Stimulated activated CD4-positive, alpha-beta T cell treated with anti-CD3 and anti-CD28 coated beads, Interleukin-4, amount 100 ng/mL, for 48 hours (primary cell): ENCODE measurements around the gene ANO9.
A peak's percentile ranks its signal among the peaks of the same experiment; 100 is the strongest.

Experiments
- DNase-seq, 2 donors: peaks; one replicate each; pipeline ENCODE4 v3.0.0-alpha.2; 2020; ENCODE audit warnings: low read depth in 2 of 2

ANO9 gene

GRCh38 chr11:441418-442274 lies at the start of gene ANO9:
ANO9 (minus strand) TSS chr11:442011; CDS start chr11:441926, 85 bp downstream.
- peak; percentile 42 to 54 for DNase-seq

DNA sequence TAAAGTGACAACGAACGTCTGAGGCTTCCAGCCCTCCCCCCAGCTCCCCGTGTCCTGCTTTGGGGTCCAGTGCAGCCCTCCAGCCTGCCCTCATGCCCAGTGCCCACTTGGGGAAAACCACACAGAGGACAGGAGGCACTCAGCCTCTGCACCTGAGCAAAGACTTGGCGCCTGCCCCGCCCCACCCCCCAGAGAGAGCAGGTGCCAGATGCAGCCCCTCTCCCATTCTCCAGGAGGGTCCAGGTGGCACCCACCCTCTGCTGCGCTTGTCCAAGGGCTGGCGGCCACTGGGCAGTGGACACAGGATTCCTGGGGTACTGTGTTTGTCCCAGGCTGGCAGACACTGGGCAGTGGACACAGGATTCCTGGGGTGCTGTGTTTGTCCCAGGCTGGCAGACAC lies 49.5 kb upstream of the ANO9 start:
- DNase-seq: no peak

GRCh38 chr11:490930-491260 lies 49.1 kb upstream of the ANO9 start:
- DNase-seq: no peak

GRCh38 chr11:490186-490929 lies 48.5 kb upstream of the ANO9 start:
- DNase-seq: no peak

DNA sequence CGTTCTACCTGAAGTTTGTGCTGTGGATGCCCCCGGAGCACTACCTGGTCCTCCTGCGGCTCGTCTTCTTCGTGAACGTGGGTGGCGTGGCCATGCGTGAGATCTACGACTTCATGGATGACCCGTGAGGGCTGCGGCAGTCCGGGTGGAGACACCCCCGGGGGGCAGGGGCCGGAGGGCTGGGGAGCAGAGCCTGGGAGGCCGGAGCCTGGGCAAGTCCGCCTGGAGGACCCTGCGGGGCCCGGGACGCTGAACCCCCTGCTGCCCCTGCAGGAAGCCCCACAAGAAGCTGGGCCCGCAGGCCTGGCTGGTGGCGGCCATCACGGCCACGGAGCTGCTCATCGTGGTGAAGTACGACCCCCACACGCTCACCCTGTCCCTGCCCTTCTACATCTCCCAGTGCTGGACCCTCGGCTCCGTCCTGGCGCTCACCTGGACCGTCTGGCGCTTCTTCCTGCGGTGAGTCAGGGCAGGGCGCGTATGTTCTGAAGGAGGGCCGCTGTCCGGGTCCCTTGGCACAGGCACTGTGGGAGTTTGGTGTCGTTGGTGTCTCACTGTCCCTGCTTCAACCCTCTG lies 47.9 kb upstream of the ANO9 start:
- no peak for DNase-seq

DNA sequence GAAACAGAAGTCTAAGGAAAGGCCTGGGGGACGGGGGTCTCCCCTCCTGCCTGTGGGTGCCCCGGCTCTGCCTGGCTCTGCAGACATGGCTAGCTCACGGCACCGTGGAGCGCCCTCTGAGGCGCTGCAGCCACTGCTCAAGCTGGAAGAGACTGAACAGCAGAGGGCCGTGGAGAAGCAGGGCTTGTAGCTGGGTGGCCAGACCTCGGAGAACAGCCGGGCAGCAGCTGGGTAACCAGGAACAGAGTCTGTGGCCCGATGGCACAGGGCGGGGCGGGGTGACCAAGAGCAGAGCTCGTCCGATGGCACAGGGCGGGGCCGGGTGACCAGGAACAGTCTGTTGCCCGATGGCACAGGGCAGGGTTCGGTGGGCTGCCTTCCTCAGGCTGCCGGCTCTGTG lies 47.2 kb upstream of the ANO9 start:
- DNase-seq: no peak

GRCh38 chr11:488579-488978 lies 46.8 kb upstream of the ANO9 start:
- no peak for DNase-seq

GRCh38 chr11:488062-488461 lies 46.3 kb upstream of the ANO9 start:
- DNase-seq: no peak

- DNase-seq: no peak
Observed at GRCh38 chr11:487571-488021, 45.8 kb upstream of the ANO9 start.

DNA sequence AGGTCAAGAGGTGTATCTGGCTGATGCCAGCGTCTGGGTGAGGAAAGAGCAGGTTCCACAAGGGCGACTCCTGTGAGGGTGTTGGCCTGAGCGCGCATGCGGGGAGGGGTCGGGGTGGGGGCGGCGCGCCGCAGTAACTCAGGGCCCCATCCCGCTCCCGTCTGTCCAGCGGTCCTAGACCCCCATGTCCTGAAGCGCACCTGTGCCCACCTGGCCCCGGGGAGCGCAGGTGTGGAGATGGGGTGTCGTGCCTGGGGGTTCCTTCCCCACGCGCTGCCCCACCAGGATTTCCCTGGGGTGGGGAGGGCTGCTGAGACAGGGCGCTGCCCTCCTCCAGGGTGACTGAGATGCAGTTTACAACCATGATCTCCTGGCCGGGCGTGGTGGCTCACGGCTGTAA lies 44.4 kb upstream of the ANO9 start:
- DNase-seq: no peak

- no peak for DNase-seq
Observed at GRCh38 chr11:484616-485015, 42.8 kb upstream of the ANO9 start.

- no peak for DNase-seq
Observed at GRCh38 chr11:479311-479710, 37.5 kb upstream of the ANO9 start.

DNA sequence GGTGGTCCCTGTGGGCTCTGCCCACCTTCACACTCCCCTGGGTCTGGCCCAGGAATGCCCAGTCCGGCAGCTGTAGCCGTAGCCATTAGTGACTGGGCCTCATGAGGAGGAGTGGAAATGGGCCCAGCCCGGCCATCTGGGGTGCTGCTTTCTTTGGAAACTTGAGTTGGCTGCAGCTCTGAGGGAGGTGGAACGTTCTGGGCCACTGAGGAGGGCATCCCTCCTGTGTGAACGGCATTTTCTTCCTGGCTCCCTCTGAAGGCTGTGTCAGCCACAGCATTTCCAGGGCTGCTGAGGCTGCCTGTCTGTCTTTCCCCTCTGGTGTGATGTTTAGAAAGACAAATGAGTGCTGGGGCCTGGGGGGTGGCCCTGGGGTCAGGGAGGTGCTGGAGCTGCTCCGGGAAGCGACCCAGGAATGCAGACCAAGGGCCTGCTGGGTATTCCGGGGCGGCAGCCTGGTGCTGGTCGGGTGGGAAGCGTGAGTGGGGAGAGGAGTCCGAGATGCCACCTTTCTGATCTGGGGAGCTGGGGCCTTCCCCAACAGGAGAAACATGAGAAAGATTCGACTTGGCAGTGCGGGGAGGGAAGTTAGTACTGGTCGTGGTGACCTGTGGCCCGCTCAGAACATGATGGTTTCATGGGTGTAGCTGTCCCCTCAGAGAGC lies 35.4 kb upstream of the ANO9 start:
- DNase-seq: no peak

GRCh38 chr11:476416-476815 lies 34.6 kb upstream of the ANO9 start:
- no peak for DNase-seq

DNA sequence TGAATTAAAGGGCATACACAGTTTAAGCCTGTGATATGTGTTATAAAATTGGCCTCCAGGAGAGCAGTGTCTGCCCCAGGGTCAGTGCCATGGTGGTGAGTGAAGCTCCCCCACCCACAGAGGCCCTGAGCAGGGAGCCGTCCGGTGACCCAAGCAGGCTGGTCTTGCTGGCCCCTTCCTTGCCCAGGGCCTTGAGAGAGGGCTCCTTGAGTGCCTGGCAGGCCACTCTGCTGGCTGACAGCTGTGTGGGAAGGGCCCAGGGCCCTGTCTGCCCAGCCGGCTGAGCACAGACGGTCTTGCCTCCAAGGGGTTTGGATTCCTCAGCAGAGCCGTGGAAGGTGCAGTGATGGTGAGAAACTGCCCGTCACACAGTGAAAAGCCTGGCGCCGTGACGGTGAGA lies 34.1 kb upstream of the ANO9 start:
- no peak for DNase-seq

DNA sequence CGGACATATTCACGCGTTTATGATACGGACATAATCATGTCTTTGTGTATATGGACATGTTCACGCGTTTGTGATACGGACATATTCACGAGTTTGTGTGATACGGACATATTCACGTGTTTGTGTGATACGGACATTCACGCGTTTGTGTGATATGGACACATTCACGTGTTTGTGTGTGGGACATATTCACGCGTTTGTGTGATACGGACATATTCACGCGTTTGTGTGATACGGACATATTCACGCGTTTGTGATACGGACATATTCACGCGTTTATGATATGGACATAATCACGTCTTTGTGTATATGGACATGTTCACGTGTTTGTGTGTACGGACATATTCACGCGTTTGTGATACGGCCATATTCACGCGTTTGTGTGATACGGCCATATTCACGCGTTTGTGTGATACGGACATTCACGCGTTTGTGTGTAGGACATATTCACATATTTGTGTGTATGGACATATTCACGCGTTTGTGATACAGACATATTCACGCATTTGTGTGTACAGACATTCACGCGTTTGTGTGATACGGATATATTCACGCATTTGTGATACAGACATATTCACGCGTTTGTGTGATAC lies 33.2 kb upstream of the ANO9 start:
- DNase-seq: no peak

GRCh38 chr11:473962-474785 lies 32.4 kb upstream of the ANO9 start:
- no peak for DNase-seq

- DNase-seq: no peak
Observed at GRCh38 chr11:473415-473814, 31.6 kb upstream of the ANO9 start.

GRCh38 chr11:472816-473215 lies 31.0 kb upstream of the ANO9 start:
- no peak for DNase-seq

DNA sequence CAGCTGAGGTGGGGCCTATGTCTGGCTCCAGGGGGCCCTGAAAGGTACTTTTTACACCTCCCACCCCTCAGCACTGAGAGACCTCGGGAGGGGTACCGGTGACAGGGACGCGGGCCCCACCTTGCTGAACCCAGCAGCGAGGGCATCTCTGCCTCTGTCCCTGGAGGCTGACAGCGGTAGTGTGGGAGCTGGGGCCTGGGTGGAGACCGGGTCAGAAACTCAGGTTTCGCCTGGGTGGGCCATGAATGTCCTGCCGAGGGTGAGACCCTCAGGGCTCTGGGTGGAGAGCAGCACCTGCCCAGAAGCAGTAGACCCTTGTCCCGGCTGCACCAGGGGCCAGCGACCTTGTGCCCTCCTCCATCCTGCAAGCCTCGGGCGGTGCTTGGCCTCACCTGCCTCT lies 30.5 kb upstream of the ANO9 start:
- DNase-seq: no peak
